ENCODE measurements around the gene PTPRN2. TPM values are rescaled to one million over a fixed set of nuclear protein-coding genes. Genes with fewer than 3 reads are reported as not detected.

Gene PTPRN2
- total RNA-seq, 1 experiment from 2014 or later: 0.11 TPM

DNA sequence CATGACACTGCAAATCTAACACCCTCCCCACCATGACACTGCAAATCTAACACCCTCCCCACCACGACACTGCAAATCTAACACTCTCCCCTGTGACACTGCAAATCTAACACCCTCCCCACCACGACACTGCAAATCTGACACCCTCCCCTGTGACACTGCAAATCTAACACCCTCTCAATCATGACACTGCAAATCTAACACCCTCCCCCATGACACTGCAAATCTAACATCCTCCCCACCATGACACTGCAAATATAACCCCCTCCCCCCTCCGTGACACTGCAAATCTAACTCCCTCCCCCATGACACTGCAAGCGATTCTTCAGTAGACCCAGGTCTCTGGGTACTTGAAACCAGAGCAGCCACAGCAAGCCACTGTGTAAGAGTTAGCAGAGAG lies 646.4 kb downstream of the PTPRN2 start:
- TF ChIP-seq, protein P1, sequence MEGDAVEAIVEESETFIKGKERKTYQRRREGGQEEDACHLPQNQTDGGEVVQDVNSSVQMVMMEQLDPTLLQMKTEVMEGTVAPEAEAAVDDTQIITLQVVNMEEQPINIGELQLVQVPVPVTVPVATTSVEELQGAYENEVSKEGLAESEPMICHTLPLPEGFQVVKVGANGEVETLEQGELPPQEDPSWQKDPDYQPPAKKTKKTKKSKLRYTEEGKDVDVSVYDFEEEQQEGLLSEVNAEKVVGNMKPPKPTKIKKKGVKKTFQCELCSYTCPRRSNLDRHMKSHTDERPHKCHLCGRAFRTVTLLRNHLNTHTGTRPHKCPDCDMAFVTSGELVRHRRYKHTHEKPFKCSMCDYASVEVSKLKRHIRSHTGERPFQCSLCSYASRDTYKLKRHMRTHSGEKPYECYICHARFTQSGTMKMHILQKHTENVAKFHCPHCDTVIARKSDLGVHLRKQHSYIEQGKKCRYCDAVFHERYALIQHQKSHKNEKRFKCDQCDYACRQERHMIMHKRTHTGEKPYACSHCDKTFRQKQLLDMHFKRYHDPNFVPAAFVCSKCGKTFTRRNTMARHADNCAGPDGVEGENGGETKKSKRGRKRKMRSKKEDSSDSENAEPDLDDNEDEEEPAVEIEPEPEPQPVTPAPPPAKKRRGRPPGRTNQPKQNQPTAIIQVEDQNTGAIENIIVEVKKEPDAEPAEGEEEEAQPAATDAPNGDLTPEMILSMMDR (conservative IDR thresholded peaks at IDR 0.05; ENCODE audit: low read depth, low read length): no peak
- no peak for TF ChIP-seq EZH2 (IDR thresholded peaks at IDR 0.05; ENCODE audit: borderline replicate concordance, low read depth, low read length, poor library complexity, severe bottlenecking)
- ChIA-PET CTCF (no interaction called here), POLR2A (ENCODE audit: low non-redundant PET) (no interaction called here)
- no peaks in the 10 kb centered on the region for H3K4me1 ChIP-seq (ENCODE audit: insufficient read depth, low read length, poor library complexity, severe bottlenecking)
- no peak for DNase-seq (ENCODE audit: low spot score)
- no peak overlapping the region for H3K27ac ChIP-seq (ENCODE audit: low read depth, low read length, poor library complexity, severe bottlenecking)
- no TSS peak for BruUV-seq (replicated peaks)
- no peaks in the 10 kb centered on the region for H3K27me3 ChIP-seq (replicated peaks; ENCODE audit: insufficient read depth, low read depth, low read length, poor library complexity)
- H3K36me3 ChIP-seq (ENCODE audit: insufficient read depth, low read length, poor library complexity, severe bottlenecking): no peaks in the 10 kb centered on the region
- H3K9me3 ChIP-seq (ENCODE audit: low read depth, low read length, poor library complexity, severe bottlenecking): peaks cover 10% of the 10 kb centered on the region
- intact Hi-C loops (cut with micrococcal nuclease; ENCODE audit: unreplicated experiment): no loop called here
- no peak overlapping the region for H3K4me3 ChIP-seq (ENCODE audit: low read depth, low read length, poor library complexity, severe bottlenecking)

DNA sequence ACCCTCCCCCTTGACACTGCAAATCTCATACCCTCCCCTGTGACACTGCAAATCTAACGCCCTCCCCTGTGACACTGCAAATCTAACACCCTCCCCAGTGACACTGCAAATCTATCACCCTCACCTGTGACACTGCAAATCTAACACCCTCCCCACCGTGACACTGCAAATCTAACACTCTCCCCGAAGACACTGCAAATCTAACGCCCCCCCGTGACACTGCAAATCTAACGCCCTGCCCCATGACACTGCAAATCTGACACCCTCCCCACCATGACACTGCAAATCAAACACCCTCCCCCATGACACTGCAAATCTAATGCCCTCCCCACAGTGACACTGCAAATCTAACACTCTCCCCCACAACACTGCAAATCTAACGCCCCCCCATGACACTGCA lies 647.1 kb downstream of the PTPRN2 start:
- no TSS peak for BruUV-seq (replicated peaks)
- intact Hi-C loops (cut with micrococcal nuclease; ENCODE audit: unreplicated experiment): no loop called here
- Histone ChIP-seq H3K9me3 (ENCODE audit: low read depth, low read length, poor library complexity, severe bottlenecking) (peaks cover 5% of the 10 kb centered on the region), H3K4me1 (ENCODE audit: insufficient read depth, low read length, poor library complexity, severe bottlenecking) (no peaks in the 10 kb centered on the region), H3K27ac (ENCODE audit: low read depth, low read length, poor library complexity, severe bottlenecking) (no peak overlapping the region), H3K4me3 (ENCODE audit: low read depth, low read length, poor library complexity, severe bottlenecking) (no peak overlapping the region), H3K27me3 (replicated peaks; ENCODE audit: insufficient read depth, low read depth, low read length, poor library complexity) (no peaks in the 10 kb centered on the region), H3K36me3 (ENCODE audit: insufficient read depth, low read length, poor library complexity, severe bottlenecking) (no peaks in the 10 kb centered on the region)
- DNase-seq (ENCODE audit: low spot score): no peak
- CTCF ChIA-PET: no interaction called here
- TF ChIP-seq EZH2 (IDR thresholded peaks at IDR 0.05; ENCODE audit: borderline replicate concordance, low read depth, low read length, poor library complexity, severe bottlenecking): no peak
- TF ChIP-seq, protein P1 (conservative IDR thresholded peaks at IDR 0.05; ENCODE audit: low read depth, low read length): no peak
- POLR2A ChIA-PET (ENCODE audit: low non-redundant PET): no interaction called here

DNA sequence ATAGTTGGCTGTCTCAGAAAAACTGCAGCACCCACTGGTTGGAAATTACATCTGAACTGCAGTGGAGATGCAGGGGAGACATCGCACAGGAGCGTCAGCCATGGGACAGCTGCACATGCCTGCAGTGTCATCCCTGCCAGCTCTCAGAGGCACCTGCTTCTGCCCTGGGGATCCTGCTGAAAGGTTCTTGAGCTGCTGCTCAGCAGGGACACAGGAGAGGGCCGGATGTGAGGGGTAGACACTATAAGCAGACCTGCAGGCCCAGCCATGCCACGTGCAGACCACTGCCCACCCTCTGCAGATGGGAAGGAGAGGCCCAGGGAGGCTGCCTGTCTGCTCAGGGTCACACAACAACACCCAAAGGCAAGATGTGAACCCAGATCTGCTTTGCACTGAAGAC lies 649.4 kb downstream of the PTPRN2 start:
- TF ChIP-seq, protein P1 (conservative IDR thresholded peaks at IDR 0.05; ENCODE audit: low read depth, low read length): no peak
- no peak for TF ChIP-seq EZH2 (IDR thresholded peaks at IDR 0.05; ENCODE audit: borderline replicate concordance, low read depth, low read length, poor library complexity, severe bottlenecking)
- ChIA-PET POLR2A (ENCODE audit: low non-redundant PET) (no interaction called here), CTCF (no interaction called here)
- no peak for DNase-seq (ENCODE audit: low spot score)
- Histone ChIP-seq H3K4me3 (ENCODE audit: low read depth, low read length, poor library complexity, severe bottlenecking) (no peak overlapping the region), H3K27me3 (replicated peaks; ENCODE audit: insufficient read depth, low read depth, low read length, poor library complexity) (no peaks in the 10 kb centered on the region), H3K4me1 (ENCODE audit: insufficient read depth, low read length, poor library complexity, severe bottlenecking) (no peaks in the 10 kb centered on the region), H3K9me3 (ENCODE audit: low read depth, low read length, poor library complexity, severe bottlenecking) (peaks cover 17% of the 10 kb centered on the region), H3K36me3 (ENCODE audit: insufficient read depth, low read length, poor library complexity, severe bottlenecking) (no peaks in the 10 kb centered on the region), H3K27ac (ENCODE audit: low read depth, low read length, poor library complexity, severe bottlenecking) (no peak overlapping the region)
- intact Hi-C loops (cut with micrococcal nuclease; ENCODE audit: unreplicated experiment): no loop called here
- no TSS peak for BruUV-seq (replicated peaks)

Data from A673 (cell line).